HepG2 (cell line): ENCODE results near the gene MYO1E. TPM values are rescaled to one million over a fixed set of nuclear protein-coding genes. Genes with fewer than 3 reads are reported as not detected.

Source experiments
- ARID3A ChIP-seq: IDR thresholded peaks from 2 replicates; pipeline ENCODE4 v1.6.1; 2012; ENCODE audit warnings: low read depth, low read length, improper control_type of control experiment
- ARNT2 ChIP-seq: sonication (generic); formaldehyde crosslinking; IDR thresholded peaks from 2 replicates; pipeline ENCODE4 v1.8.0; 2022; ENCODE audit warnings: mild to moderate bottlenecking, low read depth, missing genetic modification reagents, moderate library complexity
- ATF1 ChIP-seq: IDR thresholded peaks from 2 replicates; pipeline ENCODE4 v1.6.1; 2016; ENCODE audit warnings: mild to moderate bottlenecking, control low read depth
- CCAR2 ChIP-seq: fragments of 200-400 bp; formaldehyde crosslinking; optimal IDR thresholded peaks from 2 replicates; pipeline ENCODE3; 2018; ENCODE audit warnings: low read depth, mild to moderate bottlenecking, low read length, moderate library complexity
- EEA1 ChIP-seq: sonication (generic); formaldehyde crosslinking; IDR thresholded peaks from 2 replicates; pipeline ENCODE4 v1.5.1; 2020; ENCODE audit warnings: mild to moderate bottlenecking, missing genetic modification reagents, borderline replicate concordance
- HCFC1 ChIP-seq: fragments of 150-350 bp; IDR thresholded peaks from 2 replicates; pipeline ENCODE4 v1.6.1; 2014; ENCODE audit warnings: low read depth, low read length
- LBX2 ChIP-seq: sonication (generic); formaldehyde crosslinking; IDR thresholded peaks from 2 replicates; pipeline ENCODE4 v1.5.0; 2020; ENCODE audit warnings: missing genetic modification reagents, mild to moderate bottlenecking, borderline replicate concordance
- NFRKB ChIP-seq: fragments of 450-650 bp; IDR thresholded peaks from 2 replicates; pipeline ENCODE4 v1.6.1; 2017
- POGK ChIP-seq: sonication (generic); formaldehyde crosslinking; conservative IDR thresholded peaks from 2 replicates; pipeline ENCODE4 v1.8.0; 2022; ENCODE audit warnings: mild to moderate bottlenecking, moderate library complexity, missing genetic modification reagents
- RCOR2 ChIP-seq: IDR thresholded peaks from 2 replicates; pipeline ENCODE4 v1.6.1; 2016; ENCODE audit warnings: missing biosample characterization, missing genetic modification reagents
- TOPORS ChIP-seq: sonication (generic); formaldehyde crosslinking; IDR thresholded peaks from 2 replicates; pipeline ENCODE4 v1.8.0; 2023; ENCODE audit warnings: mild to moderate bottlenecking, missing genetic modification reagents
- ZBTB14 ChIP-seq: sonication (generic); formaldehyde crosslinking; IDR thresholded peaks from 2 replicates; pipeline ENCODE4 v1.4.0; 2020; ENCODE audit warnings: missing genetic modification reagents
- ZBTB34 ChIP-seq: sonication (generic); formaldehyde crosslinking; IDR thresholded peaks from 2 replicates; pipeline ENCODE4 v1.8.0; 2022; ENCODE audit warnings: mild to moderate bottlenecking, missing genetic modification reagents
- ZFP37 ChIP-seq: sonication (generic); formaldehyde crosslinking; IDR thresholded peaks from 2 replicates; pipeline ENCODE4 v1.4.0; 2020; ENCODE audit warnings: missing genetic modification reagents, borderline replicate concordance
- ZNF138 ChIP-seq: sonication (generic); formaldehyde crosslinking; IDR thresholded peaks from 2 replicates; pipeline ENCODE4 v1.5.0; 2020; ENCODE audit warnings: mild to moderate bottlenecking, low read depth, missing genetic modification reagents
- ZNF142 ChIP-seq: sonication (generic); formaldehyde crosslinking; IDR thresholded peaks from 2 replicates; pipeline ENCODE4 v1.4.0; 2020; ENCODE audit warnings: missing genetic modification reagents
- ZNF264 ChIP-seq: sonication (generic); formaldehyde crosslinking; IDR thresholded peaks from 2 replicates; pipeline ENCODE4 v1.4.0; 2020; ENCODE audit warnings: missing genetic modification reagents
- ZNF780A ChIP-seq: sonication (generic); formaldehyde crosslinking; IDR thresholded peaks from 2 replicates; pipeline ENCODE4 v1.8.0; 2022; ENCODE audit warnings: mild to moderate bottlenecking, missing genetic modification reagents, moderate library complexity
- ZSCAN22 ChIP-seq: sonication (generic); formaldehyde crosslinking; IDR thresholded peaks from 2 replicates; pipeline ENCODE4 v1.4.0; 2020; ENCODE audit warnings: mild to moderate bottlenecking, missing genetic modification reagents
- polyA plus RNA-seq, 8 experiments: library from polyadenylated mRNA; depleted of rRNA in 3 of 8; stranded (reverse) in 7 of 8; unstranded in 1 of 8; fragments of >200 nt; fragmentation: Illumina TruSeq in 4 of 8; extraction: Trizol in 4 of 8; gene quantifications; 2 replicates each; pipeline versions ENCODE4 v1.2.1 to v1.2.3, GENCODE V29; 2011 to 2016; ENCODE audit warnings: low read depth in 4 of 8, missing spikeins in 1 of 8, mixed read lengths in 1 of 8; ENCODE audit not compliant: insufficient read depth in 1 of 8
- total RNA-seq, 5 experiments: library from RNA; depleted of rRNA; stranded (reverse); fragments of >200 nt; fragmentation: Illumina TruSeq; extraction: Trizol; gene quantifications; 2 replicates each; pipeline ENCODE4 v1.2.3, GENCODE V29; 2016; ENCODE audit warnings: low read depth in 1 of 5

The MYO1E gene
- total and polyA plus RNA-seq, 2 of the 13 experiments (the other 11 are each of a cell fraction or from before 2014, with no cell fraction given): 15.7 to 25.1 TPM

GRCh38 chr15:59339252-59339672, 33.4 kb downstream of the MYO1E start (continued):
- TF ChIP-seq POGK (CRISPR knock-in tag) (no peak), CCAR2 (no peak), ZNF142 (CRISPR knock-in tag) (no peak), ZNF780A (CRISPR knock-in tag) (no peak), ARID3A (peak; percentile 58; the same call in 1 of the 2 replicates), ZFP37 (CRISPR knock-in tag) (no peak), EEA1 (CRISPR knock-in tag) (no peak), ZNF138 (CRISPR knock-in tag) (no peak), ATF1 (no peak), HCFC1 (no peak), ZBTB14 (no peak), NFRKB (no peak), ZBTB34 (CRISPR knock-in tag) (peak; percentile 82), RCOR2 (CRISPR knock-in tag) (0 out of 2 replicates have a peak, but pooled peaks have one; percentile 27), ZSCAN22 (no peak), LBX2 (no peak), ZNF264 (CRISPR knock-in tag) (no peak), ARNT2 (no peak), TOPORS (CRISPR knock-in tag) (no peak)
